A549 (cell line): ENCODE results near the gene FBXO31. TPM values are rescaled to one million over a fixed set of nuclear protein-coding genes. Genes with fewer than 3 reads are reported as not detected.

Source experiments
- ATAC-seq, 2 experiments: fragments of 200-7000 bp in 1 of 2; fragments of >200 bp in 1 of 2; cut with Nextera tagmentation in 1 of 2; cut with Tn5 transposase in 1 of 2; 3 replicates each; pipeline versions ENCODE4 v1.8.0 to v1.9.1; 2018 to 2020; ENCODE audit warnings: mild to moderate bottlenecking in 1 of 2, moderate library complexity in 1 of 2
- CTCF ChIA-PET: fragments of 300-600 bp; sonication (Branson Sonifier 250); formaldehyde crosslinking; extraction: SDS; loops from one replicate; lab custom pipeline; 2021; ENCODE audit warnings: antibody characterized with exemption, inconsistent platforms; lab: Yijun Ruan, JAX
- POLR2A ChIA-PET: fragments of 350-600 bp; formaldehyde crosslinking; extraction: SDS; loops from one replicate; lab custom pipeline; 2021; ENCODE audit warnings: antibody characterized with exemption, inconsistent platforms; lab: Yijun Ruan, JAX
- DNase-seq, 2 experiments: peaks; one replicate each; pipeline versions ENCODE4 v3.0.0 to v3.0.0-alpha.2; 2011 to 2016; ENCODE audit warnings: low read depth in 1 of 2, low spot score in 1 of 2
- FAIRE-seq: peaks from 2 replicates; lab custom pipeline; 2011; peaks lifted over from hg19 to GRCh38; lab: Jason Lieb, UNC
- H3K27ac ChIP-seq, 2 experiments: fragments of >200 bp; sonication (Bioruptor Twin); formaldehyde crosslinking; 3 replicates each; pipeline ENCODE4 v1.5.1; 2016 to 2017
- H3K4me1 ChIP-seq: fragments of >200 bp; sonication (Bioruptor Twin); formaldehyde crosslinking; 3 replicates; pipeline ENCODE4 v1.6.1; 2016
- H3K4me2 ChIP-seq: fragments of >200 bp; sonication (Bioruptor Twin); formaldehyde crosslinking; 3 replicates; pipeline ENCODE4 v1.6.1; 2016
- H3K4me3 ChIP-seq: fragments of >200 bp; sonication (Bioruptor Twin); formaldehyde crosslinking; 3 replicates; pipeline ENCODE4 v1.5.1; 2016
- H3K9me3 ChIP-seq: fragments of >200 bp; sonication (Bioruptor Twin); formaldehyde crosslinking; 3 replicates; pipeline ENCODE4 v1.6.1; 2016
- ATOH8 ChIP-seq: fragments of 250-450 bp; sonication (Bioruptor Pico); IDR thresholded peaks from 2 replicates; pipeline ENCODE4 v1.5.0; 2020; ENCODE audit warnings: low read depth, mild to moderate bottlenecking, moderate library complexity
- BCL3 ChIP-seq: fragments of >200 bp; sonication (Bioruptor Twin); formaldehyde crosslinking; IDR thresholded peaks from 3 replicates; pipeline ENCODE4 v1.6.1; 2016
- BHLHE40 ChIP-seq: IDR thresholded peaks from 2 replicates; pipeline ENCODE4 v1.6.1; 2012; ENCODE audit warnings: low read depth, low read length, inconsistent platforms
- CHD2 ChIP-seq: fragments of 150-350 bp; IDR thresholded peaks from 2 replicates; pipeline ENCODE4 v1.6.1; 2014; ENCODE audit warnings: low read length; ENCODE audit not compliant: partially characterized antibody
- CHD4 ChIP-seq: fragments of 200-600 bp; sonication (generic); IDR thresholded peaks from 2 replicates; pipeline ENCODE4 v1.6.1; 2016; ENCODE audit warnings: antibody characterized with exemption, mild to moderate bottlenecking, borderline replicate concordance
- EHMT2 ChIP-seq: fragments of 200-600 bp; sonication (generic); IDR thresholded peaks from 2 replicates; pipeline ENCODE4 v1.6.1; 2016; ENCODE audit warnings: antibody characterized with exemption, low read depth, mild to moderate bottlenecking, moderate library complexity
- ELK1 ChIP-seq: fragments of 150-350 bp; IDR thresholded peaks from 2 replicates; pipeline ENCODE4 v1.6.1; 2014; ENCODE audit warnings: low read depth, mild to moderate bottlenecking, low read length
- EP300 ChIP-seq, 2 experiments: fragments of >200 bp; sonication (Bioruptor Twin); formaldehyde crosslinking; IDR thresholded peaks; 2 replicates in 1 of 2; 3 replicates in 1 of 2; pipeline ENCODE4 v1.6.1; 2016 to 2017
- ESRRA ChIP-seq: fragments of 150-350 bp; IDR thresholded peaks from 2 replicates; pipeline ENCODE4 v1.6.1; 2014; ENCODE audit warnings: mild to moderate bottlenecking, low read length, borderline replicate concordance
- FOXS1 ChIP-seq: fragments of 250-450 bp; sonication (Bioruptor Pico); IDR thresholded peaks from 2 replicates; pipeline ENCODE4 v1.5.0; 2020; ENCODE audit warnings: mild to moderate bottlenecking, moderate library complexity
- HEYL ChIP-seq: fragments of 250-450 bp; sonication (Bioruptor Pico); IDR thresholded peaks from 2 replicates; pipeline ENCODE4 v1.8.0; 2021; ENCODE audit warnings: mild to moderate bottlenecking, moderate library complexity
- HMGXB4 ChIP-seq: fragments of 250-450 bp; sonication (Bioruptor Pico); IDR thresholded peaks from 2 replicates; pipeline ENCODE4 v1.5.0; 2021; ENCODE audit warnings: mild to moderate bottlenecking, moderate library complexity, borderline replicate concordance
- HOXA7 ChIP-seq: fragments of 250-450 bp; sonication (Bioruptor Pico); IDR thresholded peaks from 2 replicates; pipeline ENCODE4 v1.5.0; 2020; ENCODE audit warnings: mild to moderate bottlenecking, moderate library complexity
- HOXB5 ChIP-seq: fragments of 250-450 bp; sonication (Bioruptor Pico); IDR thresholded peaks from 2 replicates; pipeline ENCODE4 v1.5.0; 2020; ENCODE audit warnings: mild to moderate bottlenecking, moderate library complexity
- MAFK ChIP-seq: fragments of 450-650 bp; IDR thresholded peaks from 2 replicates; pipeline ENCODE4 v1.6.1; 2014; ENCODE audit not compliant: partially characterized antibody
- MAX ChIP-seq: IDR thresholded peaks from 2 replicates; pipeline ENCODE4 v1.6.1; 2012
- MYC ChIP-seq: IDR thresholded peaks from 2 replicates; pipeline ENCODE4 v1.6.1; 2012; ENCODE audit warnings: mild to moderate bottlenecking, inconsistent platforms, low read length, improper control_type of control experiment, borderline replicate concordance
- RCOR1 ChIP-seq: fragments of 150-350 bp; IDR thresholded peaks from 2 replicates; pipeline ENCODE4 v1.6.1; 2014; ENCODE audit warnings: antibody characterized with exemption, low read length, low read depth
- REST ChIP-seq: fragments of 200-600 bp; sonication (generic); IDR thresholded peaks from 2 replicates; pipeline ENCODE4 v1.6.1; 2016; ENCODE audit warnings: antibody characterized with exemption, mild to moderate bottlenecking, moderate library complexity
- RNF2 ChIP-seq: fragments of 200-600 bp; sonication (generic); IDR thresholded peaks from 2 replicates; pipeline ENCODE4 v1.6.1; 2016; ENCODE audit warnings: low read depth, mild to moderate bottlenecking, antibody characterized with exemption, moderate library complexity, borderline replicate concordance
- SMC3 ChIP-seq: fragments of >200 bp; sonication (Bioruptor Twin); formaldehyde crosslinking; IDR thresholded peaks from 3 replicates; pipeline ENCODE4 v1.6.1; 2018; ENCODE audit warnings: inconsistent platforms
- TP53 ChIP-seq: fragments of 250-450 bp; sonication (Bioruptor Pico); IDR thresholded peaks from 2 replicates; pipeline ENCODE4 v1.5.0; 2021; ENCODE audit warnings: mild to moderate bottlenecking, moderate library complexity
- WGBS: methylation state at CpG from one replicate; pipeline ENCODE4 v1.1.6; 2017; ENCODE audit errors: missing lambda C conversion rate; 5-methylcytosine and 5-hydroxymethylcytosine counted together
- polyA plus RNA-seq, 4 experiments: library from polyadenylated mRNA; depleted of rRNA in 3 of 4; stranded (reverse); fragments of >200 nt; fragmentation: RNase III in 1 of 4; extraction: RNeasy Plus Mini Kit Qiagen cat#74134 plus additional on column Dnase treatment in 1 of 4; gene quantifications; 2 replicates in 3 of 4; 3 replicates in 1 of 4; pipeline ENCODE4 v1.2.3, GENCODE V29; 2011 to 2017

FBXO31 gene
- polyA plus RNA-seq, 2 of the 4 experiments (the other 2 are of a cell fraction), result 10.5 to 11.1 TPM

- Histone ChIP-seq H3K9me3 (no peaks in the 10 kb centered on the region), H3K4me3 (no peak overlapping the region), H3K4me2 (no peak overlapping the region), H3K27ac (no peak overlapping the region), H3K4me1 (no peaks in the 10 kb centered on the region)
- POLR2A ChIA-PET, result no interaction called here
- no peak for FAIRE-seq
- no peak for DNase-seq
- no peak for ATAC-seq
- TF ChIP-seq BHLHE40 (no peak), RCOR1 (no peak), HEYL (CRISPR knock-in tag) (no peak), FOXS1 (no peak), RNF2 (no peak), CHD4 (no peak), MAX (no peak), BCL3 (no peak), HOXA7 (no peak)
- CTCF ChIA-PET, result interaction anchor here (0.5 to 1.9 kb wide), 5 partner anchors 11 to 467 kb away, joined by 3 to 7 read pairs (median 4); no protein-coding TSS in a partner anchor
- WGBS, result 80% methylated on average over 8 of the region's 8 CpGs
These were observed 33.5 kb downstream of the FBXO31 start for GRCh38 chr16:87350031-87350430.

GRCh38 chr16:87348616-87349157 lies 34.9 kb downstream of the FBXO31 start:
- CTCF ChIA-PET, result interaction anchor here (1.3 to 1.9 kb wide), 5 partner anchors 10 to 25 kb away, joined by 3 to 7 read pairs (median 4); no protein-coding TSS in a partner anchor
- Histone ChIP-seq H3K4me3 (no peak overlapping the region), H3K4me2 (no peak overlapping the region), H3K9me3 (no peaks in the 10 kb centered on the region), H3K27ac (no peak overlapping the region)
- TF ChIP-seq ELK1 (no peak), SMC3 (no peak), HMGXB4 (no peak), HOXB5 (CRISPR knock-in tag) (no peak), ESRRA (no peak), FOXS1 (no peak), CHD2 (no peak), MYC (no peak), MAFK (no peak), EP300 (IDR thresholded peaks at IDR 0.05) (no peak), ATOH8 (CRISPR knock-in tag) (no peak), REST (no peak), EHMT2 (no peak), BHLHE40 (no peak), TP53 (CRISPR knock-in tag) (no peak)
- TF ChIP-seq, all 56 proteins: peak for 0
- H3K4me1 ChIP-seq, result no peaks in the 10 kb centered on the region
- 92% methylated on average over 8 of the region's 13 CpGs for WGBS
- no peak for FAIRE-seq
- POLR2A ChIA-PET, result no interaction called here
- no peak for ATAC-seq
- no peak for DNase-seq
